ENCODE data around the gene PAX2. TPM values are rescaled to one million over a fixed set of nuclear protein-coding genes. Genes with fewer than 3 reads are reported as not detected.
"Not testable (repeated sequence)": the region's sequence is repeated elsewhere in the genome, so short reads cannot be mapped to it uniquely, and the experiment has no call there.

Gene PAX2
- total RNA-seq (ENCODE audit: low replicate concordance), result not detected in 2 replicates

DNA sequence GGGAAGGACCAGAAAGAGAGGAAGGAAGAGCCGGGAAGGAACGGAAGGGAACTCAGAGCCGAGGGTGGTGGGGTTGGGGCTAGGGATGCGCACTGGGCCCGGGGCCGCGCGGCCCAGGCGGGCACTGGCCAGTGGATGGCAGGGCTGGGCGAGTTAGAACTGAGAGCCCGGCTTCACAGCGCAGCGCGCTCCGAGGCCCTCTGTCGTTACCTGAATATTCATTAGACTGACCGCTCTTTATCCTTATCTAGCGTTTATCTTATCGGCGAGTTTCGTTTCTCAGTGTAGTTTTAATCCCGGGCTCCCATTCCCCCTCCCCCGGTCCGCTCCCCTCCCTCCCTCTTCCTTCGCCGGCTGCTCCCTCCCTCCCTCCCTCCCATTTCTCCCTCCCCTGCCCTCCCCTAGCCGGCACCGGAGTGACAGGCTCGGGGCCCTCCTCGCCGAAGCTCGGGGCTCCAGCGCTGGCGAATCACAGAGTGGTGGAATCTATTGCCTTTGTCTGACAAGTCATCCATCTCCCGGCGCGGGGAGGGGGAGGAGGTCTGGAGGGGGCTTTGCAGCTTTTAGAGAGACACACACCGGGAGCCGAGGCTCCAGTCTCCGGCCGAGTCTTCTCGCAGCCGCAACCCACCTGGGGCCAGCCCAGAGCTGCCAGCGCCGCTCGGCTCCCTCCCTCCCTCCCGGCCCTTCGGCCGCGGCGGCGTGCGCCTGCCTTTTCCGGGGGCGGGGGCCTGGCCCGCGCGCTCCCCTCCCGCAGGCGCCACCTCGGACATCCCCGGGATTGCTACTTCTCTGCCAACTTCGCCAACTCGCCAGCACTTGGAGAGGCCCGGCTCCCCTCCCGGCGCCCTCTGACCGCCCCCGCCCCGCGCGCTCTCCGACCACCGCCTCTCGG lies at the start of gene PAX2:
Gene PAX2, plus strand, starts transcription at position 596 of the 895 bp plus-strand sequence. CDS start 679 bp downstream, outside the sequence.
- no peak for DNase-seq (ENCODE audit: low read depth)
- H3K4me3 ChIP-seq (ENCODE audit: low read depth, low read length), result peak within 1 kb of the TSS; percentile 13
- TF ChIP-seq, protein P1, sequence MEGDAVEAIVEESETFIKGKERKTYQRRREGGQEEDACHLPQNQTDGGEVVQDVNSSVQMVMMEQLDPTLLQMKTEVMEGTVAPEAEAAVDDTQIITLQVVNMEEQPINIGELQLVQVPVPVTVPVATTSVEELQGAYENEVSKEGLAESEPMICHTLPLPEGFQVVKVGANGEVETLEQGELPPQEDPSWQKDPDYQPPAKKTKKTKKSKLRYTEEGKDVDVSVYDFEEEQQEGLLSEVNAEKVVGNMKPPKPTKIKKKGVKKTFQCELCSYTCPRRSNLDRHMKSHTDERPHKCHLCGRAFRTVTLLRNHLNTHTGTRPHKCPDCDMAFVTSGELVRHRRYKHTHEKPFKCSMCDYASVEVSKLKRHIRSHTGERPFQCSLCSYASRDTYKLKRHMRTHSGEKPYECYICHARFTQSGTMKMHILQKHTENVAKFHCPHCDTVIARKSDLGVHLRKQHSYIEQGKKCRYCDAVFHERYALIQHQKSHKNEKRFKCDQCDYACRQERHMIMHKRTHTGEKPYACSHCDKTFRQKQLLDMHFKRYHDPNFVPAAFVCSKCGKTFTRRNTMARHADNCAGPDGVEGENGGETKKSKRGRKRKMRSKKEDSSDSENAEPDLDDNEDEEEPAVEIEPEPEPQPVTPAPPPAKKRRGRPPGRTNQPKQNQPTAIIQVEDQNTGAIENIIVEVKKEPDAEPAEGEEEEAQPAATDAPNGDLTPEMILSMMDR (IDR thresholded peaks at IDR 0.05; ENCODE audit: insufficient read depth, low read length), result no peak

DNA sequence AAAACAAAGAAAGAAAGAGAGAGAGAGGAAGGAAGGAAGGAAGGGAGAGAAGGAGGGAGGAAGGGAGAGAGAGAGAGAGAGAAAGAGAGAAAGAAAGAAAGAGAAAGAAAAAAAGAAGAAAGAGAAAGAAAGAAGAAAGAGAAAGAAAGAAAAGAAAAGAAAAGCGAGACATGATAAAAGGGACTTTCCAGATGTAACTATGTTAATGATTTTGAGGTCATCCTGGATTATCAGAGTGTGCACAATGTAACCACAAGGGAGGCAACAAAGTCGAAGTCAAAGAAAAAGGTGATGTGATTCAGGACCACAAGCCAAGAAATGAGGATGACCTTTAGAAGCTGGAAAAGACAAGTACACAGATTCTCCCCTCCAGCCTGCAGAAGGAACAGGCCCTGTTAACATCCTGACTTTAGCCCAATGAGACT lies 48.9 kb upstream of the PAX2 start:
- TF ChIP-seq, protein P1 (IDR thresholded peaks at IDR 0.05; ENCODE audit: insufficient read depth, low read length), result no peak
- DNase-seq (ENCODE audit: low read depth), result no peak
- H3K4me3 ChIP-seq (ENCODE audit: low read depth, low read length), result no peak overlapping the region

DNA sequence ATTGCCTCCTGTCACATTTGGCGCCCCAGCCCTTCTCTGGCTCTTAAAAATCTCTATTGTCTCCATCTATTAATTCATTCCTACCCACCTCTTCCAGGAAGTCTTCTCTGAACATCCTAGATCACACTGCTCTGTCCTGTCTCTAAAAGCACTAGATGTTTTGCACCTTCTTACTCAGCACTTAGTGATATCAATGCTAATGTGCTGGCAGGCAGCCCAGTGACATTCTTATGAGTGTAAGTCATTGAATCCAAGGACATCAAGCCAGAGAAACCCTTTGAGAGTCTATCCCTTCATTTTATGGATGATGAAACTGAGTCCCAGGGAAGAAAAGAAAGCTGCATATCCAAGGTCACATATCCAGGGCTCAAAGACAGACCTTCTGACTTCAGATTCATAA lies 48.3 kb upstream of the PAX2 start:
- DNase-seq (ENCODE audit: low read depth), result peak; percentile 59

DNA sequence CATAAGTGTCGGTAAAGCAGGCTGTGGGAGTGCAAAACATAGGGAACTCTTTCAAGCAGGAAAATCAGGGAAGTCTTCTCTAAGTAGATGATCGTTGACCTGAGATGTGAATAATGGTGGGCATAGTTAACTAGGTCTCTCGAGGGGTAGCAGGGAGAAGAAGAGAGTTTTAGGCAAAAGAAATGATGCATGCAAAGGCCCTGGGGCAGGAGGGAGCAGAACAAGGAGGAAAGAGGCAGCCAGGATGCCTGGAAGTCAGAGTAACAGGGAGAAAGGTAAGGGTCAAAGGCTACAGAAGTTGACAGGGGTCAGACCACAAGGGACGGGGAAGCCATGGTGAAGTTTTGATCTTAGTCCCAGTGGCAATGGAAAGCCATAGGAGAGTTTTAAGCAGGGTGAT lies 47.8 kb upstream of the PAX2 start:
- no peak for DNase-seq (ENCODE audit: low read depth)
- H3K4me3 ChIP-seq (ENCODE audit: low read depth, low read length), result no peak overlapping the region
- TF ChIP-seq, protein P1 (IDR thresholded peaks at IDR 0.05; ENCODE audit: insufficient read depth, low read length), result no peak

More for the DNA sequence above, 48.3 kb upstream of the PAX2 start:
- TF ChIP-seq, protein P1 (IDR thresholded peaks at IDR 0.05; ENCODE audit: insufficient read depth, low read length), result no peak
- no peak overlapping the region for H3K4me3 ChIP-seq (ENCODE audit: low read depth, low read length)

DNA sequence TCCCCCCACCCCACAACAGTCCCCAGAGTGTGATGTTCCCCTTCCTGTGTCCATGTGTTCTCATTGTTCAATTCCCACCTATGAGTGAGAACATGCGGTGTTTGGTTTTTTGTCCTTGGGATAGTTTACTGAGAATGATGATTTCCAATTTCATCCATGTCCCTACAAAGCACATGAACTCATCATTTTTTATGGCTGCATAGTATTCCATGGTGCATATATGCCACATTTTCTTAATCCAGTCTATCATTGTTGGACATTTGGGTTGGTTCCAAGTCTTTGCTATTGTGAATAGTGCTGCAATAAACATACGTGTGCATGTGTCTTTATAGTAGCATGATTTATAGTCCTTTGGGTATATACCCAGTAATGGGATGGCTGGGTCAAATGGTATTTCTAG lies 43.7 kb upstream of the PAX2 start:
- H3K4me3 ChIP-seq (ENCODE audit: low read depth, low read length), result not testable (repeated sequence)

DNA sequence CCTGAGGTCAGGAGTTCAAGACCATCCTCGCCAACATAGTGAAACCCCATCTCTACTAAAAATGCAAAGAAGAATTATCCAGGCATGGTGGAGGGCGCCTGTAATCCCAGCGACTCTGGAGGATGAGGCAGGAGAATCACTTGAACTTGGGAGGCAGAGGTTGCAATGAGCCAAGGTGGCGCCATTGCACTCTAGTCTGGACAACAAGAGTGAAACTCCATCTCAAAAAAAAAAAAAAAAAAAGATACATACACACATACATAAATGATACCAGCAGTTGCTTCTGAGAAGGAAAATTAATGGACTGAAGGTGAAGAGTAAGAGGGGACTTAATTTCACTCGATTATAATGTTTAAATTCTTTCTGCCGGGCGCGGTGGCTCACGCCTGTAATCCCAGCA lies 40.2 kb upstream of the PAX2 start:
- TF ChIP-seq, protein P1 (IDR thresholded peaks at IDR 0.05; ENCODE audit: insufficient read depth, low read length), result no peak
- no peak for DNase-seq (ENCODE audit: low read depth)

More for the DNA sequence above, 43.7 kb upstream of the PAX2 start:
- DNase-seq (ENCODE audit: low read depth), result not testable (repeated sequence)

DNA sequence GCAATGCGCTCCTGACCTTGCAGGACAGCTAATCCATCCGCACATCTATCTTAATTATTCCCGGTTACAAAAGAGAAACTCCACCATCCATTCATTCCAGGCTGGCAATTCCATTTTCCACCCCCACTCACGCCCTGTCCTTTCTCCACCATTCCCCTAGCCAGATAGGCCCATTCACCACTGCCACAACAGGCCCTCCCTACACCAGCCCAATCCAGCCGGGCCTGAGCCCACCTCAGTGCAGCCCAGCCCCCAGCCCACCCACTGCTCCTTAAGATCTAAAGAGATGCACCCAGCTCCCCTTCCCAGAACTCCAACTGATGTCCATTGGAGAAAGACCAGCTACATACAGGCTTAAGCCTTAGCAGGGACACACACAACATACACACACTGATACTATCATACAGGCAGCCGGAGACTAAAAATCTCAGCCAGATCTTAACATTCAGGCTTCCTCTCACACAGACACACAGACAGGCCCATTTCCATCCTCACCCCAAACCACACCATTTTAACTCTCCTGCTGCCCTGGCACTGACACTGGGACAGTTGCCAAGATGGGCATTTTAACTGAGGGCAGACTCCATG lies 38.0 kb upstream of the PAX2 start:
- TF ChIP-seq, protein P1 (IDR thresholded peaks at IDR 0.05; ENCODE audit: insufficient read depth, low read length), result no peak
- DNase-seq (ENCODE audit: low read depth), result no peak

More for the DNA sequence above, 40.2 kb upstream of the PAX2 start:
- H3K4me3 ChIP-seq (ENCODE audit: low read depth, low read length), result no peak overlapping the region

More for the DNA sequence above, 38.0 kb upstream of the PAX2 start:
- no peak overlapping the region for H3K4me3 ChIP-seq (ENCODE audit: low read depth, low read length)

Measured in fibroblast of the aortic adventitia (primary cell).